ENCODE results near the gene ZNF143.

- no peak for TF ChIP-seq EZH2 (optimal IDR thresholded peaks at IDR 0.05; ENCODE audit: low read depth, low read length)
- TF ChIP-seq CTCF (IDR thresholded peaks at IDR 0.05; ENCODE audit: low read length), result no peak
Observed at GRCh38 chr11:9516113-9516512, 55.3 kb downstream of the ZNF143 start.
